Mucosa of descending colon (tissue), 3 donors: ENCODE measurements around the gene TRPM8. TPM values are rescaled to one million over a fixed set of nuclear protein-coding genes. Genes with fewer than 3 reads are reported as not detected.

Experiments
- ATAC-seq: fragments of 200-7000 bp; cut with Tn5 transposase; one replicate; pipeline ENCODE4 v1.9.1; 2020; ENCODE audit warnings: mild to moderate bottlenecking, moderate library complexity
- DNase-seq, 3 donors: peaks; one replicate each; pipeline ENCODE4 v3.0.0-alpha.2; 2020
- H3K36me3 ChIP-seq: fragments of 200-600 bp; one replicate; pipeline ENCODE4 v1.8.0; 2021; ENCODE audit warnings: low read depth, mild to moderate bottlenecking
- H3K4me1 ChIP-seq: fragments of 200-600 bp; one replicate; pipeline ENCODE4 v1.8.0; 2021; ENCODE audit warnings: low read depth, mild to moderate bottlenecking
- H3K4me3 ChIP-seq: fragments of 200-600 bp; one replicate; pipeline ENCODE4 v1.8.0; 2021; ENCODE audit warnings: mild to moderate bottlenecking
- H3K9me3 ChIP-seq: fragments of 200-600 bp; one replicate; pipeline ENCODE4 v1.8.0; 2021; ENCODE audit warnings: mild to moderate bottlenecking
- intact Hi-C, 2 donors: fragments of 100-400 bp; cut with DNase I in 1 of 2; cut with micrococcal nuclease in 1 of 2; formaldehyde crosslinking; loops; one replicate each; pipeline versions ENCODE4 v1.11.0 to v1.11.1; 2022; cut with DNase I, micrococcal nuclease
- total RNA-seq, 3 donors: library from RNA; stranded (reverse); fragmentation: NEBNext Ultra II Directional in 2 of 3; extraction: Animal tissue kit (Norgen Biotek cat#: 25700) in 2 of 3; gene quantifications; one replicate each; pipeline versions ENCODE4 v1.2.1 to v1.2.4, GENCODE V29; 2021 to 2023
- TF ChIP-seq, protein P1 (sequence below): fragments of 200-600 bp; IDR thresholded peaks from one replicate; pipeline ENCODE4 v1.8.0; 2022; ENCODE audit warnings: antibody characterized with exemption, mild to moderate bottlenecking
- donor health status: DM: no; HTN: no; CAD: no; lungs with moderate emphysema.
- donor health status: DM: no; HTN: no; CAD: no.
- donor health status: DM: no; HTN: yes; CAD: no.

TRPM8 gene
- total RNA-seq, 3 donors from 2014 or later = not detected

DNA sequence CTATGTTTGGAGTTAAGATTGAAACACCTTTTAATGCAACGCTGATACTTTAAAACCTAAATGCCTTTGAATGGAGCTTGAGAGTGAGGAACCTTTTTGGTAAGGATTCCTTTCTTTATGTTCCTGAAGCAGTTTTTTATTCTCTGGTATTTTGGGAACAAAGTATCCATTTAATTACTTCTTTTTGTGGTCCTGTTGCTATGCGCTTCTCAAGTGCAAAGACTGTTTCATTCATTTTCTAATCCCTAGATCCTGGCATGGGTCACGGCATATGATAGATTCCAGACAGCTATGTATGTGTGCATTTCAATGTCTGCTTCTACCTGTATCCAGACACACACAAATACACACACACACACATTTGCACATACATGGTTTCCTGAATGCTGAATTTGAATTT, 28.0 kb downstream of the TRPM8 start:
- TF ChIP-seq, protein P1, sequence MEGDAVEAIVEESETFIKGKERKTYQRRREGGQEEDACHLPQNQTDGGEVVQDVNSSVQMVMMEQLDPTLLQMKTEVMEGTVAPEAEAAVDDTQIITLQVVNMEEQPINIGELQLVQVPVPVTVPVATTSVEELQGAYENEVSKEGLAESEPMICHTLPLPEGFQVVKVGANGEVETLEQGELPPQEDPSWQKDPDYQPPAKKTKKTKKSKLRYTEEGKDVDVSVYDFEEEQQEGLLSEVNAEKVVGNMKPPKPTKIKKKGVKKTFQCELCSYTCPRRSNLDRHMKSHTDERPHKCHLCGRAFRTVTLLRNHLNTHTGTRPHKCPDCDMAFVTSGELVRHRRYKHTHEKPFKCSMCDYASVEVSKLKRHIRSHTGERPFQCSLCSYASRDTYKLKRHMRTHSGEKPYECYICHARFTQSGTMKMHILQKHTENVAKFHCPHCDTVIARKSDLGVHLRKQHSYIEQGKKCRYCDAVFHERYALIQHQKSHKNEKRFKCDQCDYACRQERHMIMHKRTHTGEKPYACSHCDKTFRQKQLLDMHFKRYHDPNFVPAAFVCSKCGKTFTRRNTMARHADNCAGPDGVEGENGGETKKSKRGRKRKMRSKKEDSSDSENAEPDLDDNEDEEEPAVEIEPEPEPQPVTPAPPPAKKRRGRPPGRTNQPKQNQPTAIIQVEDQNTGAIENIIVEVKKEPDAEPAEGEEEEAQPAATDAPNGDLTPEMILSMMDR = no peak
- DNase-seq (no peak), ATAC-seq (no peak)
- Histone ChIP-seq H3K9me3 (no peaks in the 10 kb centered on the region), H3K36me3 (no peaks in the 10 kb centered on the region), H3K4me1 (no peaks in the 10 kb centered on the region), H3K4me3 (no peak overlapping the region)
- intact Hi-C loops = no loop called here

- H3K9me3 ChIP-seq = no peaks in the 10 kb centered on the region
- no peaks in the 10 kb centered on the region for H3K36me3 ChIP-seq
- DNase-seq (no peak), ATAC-seq (no peak)
- intact Hi-C loops = no loop called here
- no peak overlapping the region for H3K4me3 ChIP-seq
- TF ChIP-seq, protein P1 = no peak
- no peaks in the 10 kb centered on the region for H3K4me1 ChIP-seq
Observed at GRCh38 chr2:233950078-233950825, 33.1 kb downstream of the TRPM8 start.

GRCh38 chr2:233952335-233952734, 35.2 kb downstream of the TRPM8 start:
- no peak for DNase-seq
- ATAC-seq = no peak
- Histone ChIP-seq H3K4me3 (no peak overlapping the region), H3K9me3 (no peaks in the 10 kb centered on the region), H3K36me3 (no peaks in the 10 kb centered on the region), H3K4me1 (no peaks in the 10 kb centered on the region)
- intact Hi-C loops = no loop called here
- TF ChIP-seq, protein P1 = no peak

DNA sequence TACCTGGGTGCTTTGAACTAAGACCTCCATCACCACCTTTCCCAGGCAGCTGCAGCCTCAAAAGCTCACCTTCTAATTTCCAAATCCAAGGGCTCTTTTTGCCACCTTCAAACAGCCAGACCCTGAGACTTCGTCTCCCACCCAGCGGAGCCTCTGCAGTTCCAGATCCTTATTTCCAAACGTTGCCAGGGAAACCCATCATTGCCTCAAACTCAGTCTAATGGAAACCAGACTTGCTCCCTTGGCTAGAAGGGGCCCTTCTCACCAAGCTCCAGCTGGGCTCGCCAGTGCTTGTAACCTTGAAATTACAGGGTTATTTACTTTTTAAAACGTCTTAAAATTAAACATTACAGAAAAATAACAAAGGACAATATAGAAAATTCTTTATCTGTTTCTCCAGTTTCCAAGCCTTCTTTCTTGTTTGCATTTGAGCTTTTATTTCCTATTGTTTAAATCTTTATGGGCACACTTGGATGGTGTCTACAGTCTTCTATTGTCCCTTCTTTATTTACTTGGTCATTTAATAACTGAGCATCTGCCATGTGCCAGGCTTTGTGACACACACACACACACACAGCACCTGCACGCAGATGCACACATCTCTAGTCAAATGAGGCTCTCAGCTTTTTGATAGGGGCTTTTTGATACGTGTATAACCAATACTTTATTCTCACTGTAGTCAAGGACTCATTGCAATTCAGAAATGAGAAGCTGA, 36.1 kb downstream of the TRPM8 start:
- TF ChIP-seq, protein P1 = no peak
- no peaks in the 10 kb centered on the region for H3K4me1 ChIP-seq

GRCh38 chr2:233960203-233960602, 43.0 kb downstream of the TRPM8 start:
- no peak for ATAC-seq
- TF ChIP-seq, protein P1 = no peak
- H3K9me3 ChIP-seq = no peaks in the 10 kb centered on the region
- no peak overlapping the region for H3K4me3 ChIP-seq
- intact Hi-C loops = no loop called here
- DNase-seq = no peak
- no peaks in the 10 kb centered on the region for H3K36me3 ChIP-seq
- H3K4me1 ChIP-seq = no peaks in the 10 kb centered on the region

More for the DNA sequence above, 36.1 kb downstream of the TRPM8 start:
- H3K4me3 ChIP-seq = no peak overlapping the region
- DNase-seq (no peak), ATAC-seq (no peak)
- H3K36me3 ChIP-seq = no peaks in the 10 kb centered on the region
- intact Hi-C loops = no loop called here
- no peaks in the 10 kb centered on the region for H3K9me3 ChIP-seq
